Testis (tissue), 2 donors: ENCODE measurements around the gene TRPV6.

Experiments used
- POLR2A ChIP-seq: fragments of 450-650 bp; IDR thresholded peaks from one replicate; pipeline ENCODE4 v1.6.1; 2017; ENCODE audit warnings: antibody characterized with exemption, mild to moderate bottlenecking, moderate library complexity
- TF ChIP-seq, protein P1 (sequence below), 3 experiments: fragments of 450-650 bp in 2 of 3; fragments of 200-600 bp in 1 of 3; sonication (generic) in 1 of 3; IDR thresholded peaks; one replicate each; pipeline ENCODE4 v1.5.1; 2016 to 2019; ENCODE audit warnings: antibody characterized with exemption in 3 of 3, mild to moderate bottlenecking in 2 of 3, moderate library complexity in 1 of 3

DNA sequence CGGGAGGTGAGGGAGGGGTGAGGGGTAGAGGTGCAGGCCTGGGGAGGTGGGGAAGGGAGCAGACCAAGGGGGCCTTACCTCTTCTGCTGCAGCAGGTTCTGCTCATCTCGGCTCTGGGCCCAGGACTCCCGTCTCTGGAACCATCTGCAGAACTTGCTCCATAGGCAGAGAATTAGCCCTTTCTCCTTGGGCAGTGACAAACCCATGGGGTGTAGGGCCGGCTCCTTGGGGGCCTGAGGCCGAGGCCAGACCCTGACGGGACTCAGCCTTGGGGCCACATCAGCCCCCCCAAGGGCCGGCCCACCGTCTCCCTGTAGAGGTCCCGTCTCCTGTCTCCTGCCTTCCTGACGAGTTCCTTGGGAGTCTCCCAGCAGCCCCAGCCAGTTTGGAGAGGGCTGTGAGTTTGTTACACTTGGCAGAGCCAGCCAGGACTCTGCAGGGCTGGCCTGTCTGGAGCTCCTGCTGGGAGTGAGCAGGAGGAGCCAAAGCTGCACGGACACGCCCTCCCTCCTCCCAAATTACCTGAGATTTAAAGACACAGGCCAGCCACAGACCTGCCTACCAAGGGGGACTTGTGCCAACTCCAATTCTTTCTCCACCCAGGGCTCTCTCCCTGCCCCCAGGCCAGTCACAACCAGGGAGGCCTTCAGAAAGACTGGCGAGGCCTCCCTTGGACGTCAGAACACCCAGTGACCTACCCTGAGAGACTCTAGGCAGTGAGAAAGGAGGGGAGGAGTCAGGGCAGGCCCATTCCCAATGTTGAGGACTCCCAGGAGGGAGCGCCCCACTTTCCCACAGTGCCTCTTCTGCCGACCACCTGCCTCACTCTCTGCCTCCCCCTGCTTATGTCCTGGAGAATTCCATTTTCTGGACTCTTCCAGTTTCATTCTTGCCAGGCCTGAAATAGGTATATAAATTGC is at the start of gene TRPV6:
- TF ChIP-seq, protein P1, sequence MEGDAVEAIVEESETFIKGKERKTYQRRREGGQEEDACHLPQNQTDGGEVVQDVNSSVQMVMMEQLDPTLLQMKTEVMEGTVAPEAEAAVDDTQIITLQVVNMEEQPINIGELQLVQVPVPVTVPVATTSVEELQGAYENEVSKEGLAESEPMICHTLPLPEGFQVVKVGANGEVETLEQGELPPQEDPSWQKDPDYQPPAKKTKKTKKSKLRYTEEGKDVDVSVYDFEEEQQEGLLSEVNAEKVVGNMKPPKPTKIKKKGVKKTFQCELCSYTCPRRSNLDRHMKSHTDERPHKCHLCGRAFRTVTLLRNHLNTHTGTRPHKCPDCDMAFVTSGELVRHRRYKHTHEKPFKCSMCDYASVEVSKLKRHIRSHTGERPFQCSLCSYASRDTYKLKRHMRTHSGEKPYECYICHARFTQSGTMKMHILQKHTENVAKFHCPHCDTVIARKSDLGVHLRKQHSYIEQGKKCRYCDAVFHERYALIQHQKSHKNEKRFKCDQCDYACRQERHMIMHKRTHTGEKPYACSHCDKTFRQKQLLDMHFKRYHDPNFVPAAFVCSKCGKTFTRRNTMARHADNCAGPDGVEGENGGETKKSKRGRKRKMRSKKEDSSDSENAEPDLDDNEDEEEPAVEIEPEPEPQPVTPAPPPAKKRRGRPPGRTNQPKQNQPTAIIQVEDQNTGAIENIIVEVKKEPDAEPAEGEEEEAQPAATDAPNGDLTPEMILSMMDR (IDR thresholded peaks at IDR 0.05): no peak
- TF ChIP-seq POLR2A: no peak
